PC-3 (cell line): ENCODE data around the gene REC8. TPM values are rescaled to one million over a fixed set of nuclear protein-coding genes. Genes with fewer than 3 reads are reported as not detected.

Experiments
- ATAC-seq: fragments of 200-7000 bp; cut with Tn5 transposase; 2 replicates; pipeline ENCODE4 v1.9.1; 2020; ENCODE audit warnings: mild to moderate bottlenecking, moderate library complexity
- BruUV-seq: library from RNA; stranded (reverse); fragments of 400-500 nt; replicated peaks from 2 replicates; lab custom pipeline; 2021; lab: Mats Ljungman, UMichigan
- CTCF ChIA-PET: fragments of 300-600 bp; sonication (Branson Sonifier 250); formaldehyde crosslinking; loops from one replicate; lab custom pipeline; 2022; ENCODE audit warnings: antibody characterized with exemption; lab: Charles Lee
- POLR2A ChIA-PET: fragments of 300-600 bp; sonication (Branson Sonifier 250); formaldehyde crosslinking; loops from one replicate; lab custom pipeline; 2022; ENCODE audit warnings: antibody characterized with exemption; ENCODE audit not compliant: unreplicated experiment; lab: Charles Lee
- DNase-seq: peaks from one replicate; pipeline ENCODE4 v3.0.0-alpha.2; 2015
- H2AFZ ChIP-seq: fragments of 300-600 bp; sonication (generic); 2 replicates; pipeline ENCODE4 v1.6.0; 2016; ENCODE audit warnings: antibody characterized with exemption, low read length
- H3F3A ChIP-seq: fragments of 300-600 bp; sonication (generic); one replicate; pipeline ENCODE4 v1.6.0; 2017; ENCODE audit warnings: antibody characterized with exemption, low read length, control low read depth, mild to moderate bottlenecking; ENCODE audit not compliant: unreplicated experiment
- H3K27ac ChIP-seq: fragments of 300-600 bp; sonication (generic); 2 replicates; pipeline ENCODE4 v1.5.1; 2016; ENCODE audit warnings: mild to moderate bottlenecking, low read length
- H3K27me3 ChIP-seq: fragments of 300-600 bp; sonication (generic); 2 replicates; pipeline ENCODE4 v1.6.1; 2016; ENCODE audit warnings: low read length, mixed read lengths
- H3K36me3 ChIP-seq: fragments of 300-600 bp; sonication (generic); 2 replicates; pipeline ENCODE4 v1.6.1; 2016; ENCODE audit warnings: low read depth, mixed run types, low read length, mixed read lengths
- H3K4me1 ChIP-seq: fragments of 300-600 bp; sonication (generic); 2 replicates; pipeline ENCODE4 v1.5.1; 2016; ENCODE audit warnings: low read length; ENCODE audit not compliant: insufficient read depth
- H3K4me2 ChIP-seq: fragments of 300-600 bp; sonication (generic); 2 replicates; pipeline ENCODE4 v1.6.0; 2016; ENCODE audit warnings: low read length
- H3K4me3 ChIP-seq: fragments of 300-600 bp; sonication (generic); 2 replicates; pipeline ENCODE4 v1.5.1; 2016; ENCODE audit warnings: mild to moderate bottlenecking, low read length, mixed read lengths
- H3K79me2 ChIP-seq: fragments of 300-600 bp; sonication (generic); 2 replicates; pipeline ENCODE4 v1.6.1; 2017; ENCODE audit warnings: low read length, mixed read lengths
- H3K9ac ChIP-seq: fragments of 300-600 bp; sonication (generic); 2 replicates; pipeline ENCODE4 v1.6.0; 2016; ENCODE audit warnings: mild to moderate bottlenecking, low read length
- H3K9me2 ChIP-seq: fragments of 300-600 bp; sonication (generic); replicated peaks from 2 replicates; pipeline ENCODE4 v1.6.1; 2016; ENCODE audit warnings: mixed run types, low read length, mixed read lengths
- H3K9me3 ChIP-seq: fragments of 300-600 bp; sonication (generic); 2 replicates; pipeline ENCODE4 v1.6.1; 2016; ENCODE audit warnings: low read length, mixed read lengths
- H4K20me1 ChIP-seq: fragments of 300-600 bp; sonication (generic); 2 replicates; pipeline ENCODE4 v1.6.1; 2016; ENCODE audit warnings: low read length, mixed read lengths
- EZH2 ChIP-seq: fragments of 300-600 bp; sonication (generic); IDR thresholded peaks from one replicate; pipeline ENCODE4 v1.6.1; 2017; ENCODE audit warnings: antibody characterized with exemption, mild to moderate bottlenecking, low read length; ENCODE audit not compliant: unreplicated experiment
- EZH2phosphoT487 ChIP-seq: fragments of 300-600 bp; sonication (generic); IDR thresholded peaks from 2 replicates; pipeline ENCODE4 v1.6.1; 2018; ENCODE audit warnings: mild to moderate bottlenecking, antibody characterized with exemption, low read length, borderline replicate concordance
- intact Hi-C: fragments of 100-400 bp; cut with micrococcal nuclease; formaldehyde crosslinking; loops from 2 replicates; pipeline ENCODE4 v1.9.0; 2023
- total RNA-seq: library from RNA; depleted of rRNA; stranded (reverse); fragments of >200 nt; gene quantifications from 2 replicates; pipeline ENCODE4 v1.2.3, GENCODE V29; 2014
- TF ChIP-seq, protein P1 (sequence below): fragments of 300-600 bp; sonication (generic); conservative IDR thresholded peaks from 2 replicates; pipeline ENCODE4 v1.5.1; 2017; ENCODE audit warnings: antibody characterized with exemption, low read depth, mild to moderate bottlenecking, low read length

Gene REC8
- total RNA-seq, 1 experiment from 2014 or later, result 1.9 TPM

DNA sequence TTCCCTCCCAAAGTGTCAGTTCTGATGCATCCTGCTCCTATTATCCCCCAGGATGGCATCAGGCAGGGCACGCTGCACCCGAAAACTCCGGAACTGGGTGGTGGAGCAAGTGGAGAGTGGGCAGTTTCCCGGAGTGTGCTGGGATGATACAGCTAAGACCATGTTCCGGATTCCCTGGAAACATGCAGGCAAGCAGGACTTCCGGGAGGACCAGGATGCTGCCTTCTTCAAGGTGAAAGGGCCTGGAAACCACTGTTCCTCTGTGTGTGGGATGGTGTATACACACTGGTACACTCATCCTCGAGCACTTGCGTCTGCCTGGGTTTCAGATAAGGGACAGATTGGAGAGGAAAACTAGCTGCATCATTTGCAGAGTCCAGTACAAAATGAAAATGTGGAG, 9.8 kb upstream of the REC8 start:
- no peaks in the 10 kb centered on the region for H3F3A ChIP-seq
- ATAC-seq (no peak), DNase-seq (no peak)
- peak overlapping the region; percentile 47; the same call in 1 of the 2 replicates for H3K4me3 ChIP-seq
- ChIA-PET CTCF (interaction anchor here (1.1 kb wide), 1 partner anchor 53 kb away, joined by 3 read pairs; no protein-coding TSS in a partner anchor), POLR2A (interaction anchor here (1.1 kb wide), 1 partner anchor 21 kb away, joined by 5 read pairs; the partner anchor contains the start of gene EMC9)
- no peaks in the 10 kb centered on the region for H4K20me1 ChIP-seq
- H3K36me3 ChIP-seq, result peaks cover 18% of the 10 kb centered on the region
- peaks cover 13% of the 10 kb centered on the region for H3K4me1 ChIP-seq
- no peaks in the 10 kb centered on the region for H3K9me2 ChIP-seq
- no peaks in the 10 kb centered on the region for H3K79me2 ChIP-seq
- BruUV-seq, result no TSS peak
- no peaks in the 10 kb centered on the region for H3K9me3 ChIP-seq
- H3K9ac ChIP-seq, result peak overlapping the region; percentile 46; the same call in 1 of the 2 replicates
- H3K4me2 ChIP-seq, result peak overlapping the region; percentile 65
- no peak overlapping the region for H2AFZ ChIP-seq
- H3K27me3 ChIP-seq, result no peaks in the 10 kb centered on the region
- TF ChIP-seq EZH2 (no peak), EZH2phosphoT487 (no peak)
- TF ChIP-seq, protein P1, sequence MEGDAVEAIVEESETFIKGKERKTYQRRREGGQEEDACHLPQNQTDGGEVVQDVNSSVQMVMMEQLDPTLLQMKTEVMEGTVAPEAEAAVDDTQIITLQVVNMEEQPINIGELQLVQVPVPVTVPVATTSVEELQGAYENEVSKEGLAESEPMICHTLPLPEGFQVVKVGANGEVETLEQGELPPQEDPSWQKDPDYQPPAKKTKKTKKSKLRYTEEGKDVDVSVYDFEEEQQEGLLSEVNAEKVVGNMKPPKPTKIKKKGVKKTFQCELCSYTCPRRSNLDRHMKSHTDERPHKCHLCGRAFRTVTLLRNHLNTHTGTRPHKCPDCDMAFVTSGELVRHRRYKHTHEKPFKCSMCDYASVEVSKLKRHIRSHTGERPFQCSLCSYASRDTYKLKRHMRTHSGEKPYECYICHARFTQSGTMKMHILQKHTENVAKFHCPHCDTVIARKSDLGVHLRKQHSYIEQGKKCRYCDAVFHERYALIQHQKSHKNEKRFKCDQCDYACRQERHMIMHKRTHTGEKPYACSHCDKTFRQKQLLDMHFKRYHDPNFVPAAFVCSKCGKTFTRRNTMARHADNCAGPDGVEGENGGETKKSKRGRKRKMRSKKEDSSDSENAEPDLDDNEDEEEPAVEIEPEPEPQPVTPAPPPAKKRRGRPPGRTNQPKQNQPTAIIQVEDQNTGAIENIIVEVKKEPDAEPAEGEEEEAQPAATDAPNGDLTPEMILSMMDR, result no peak
- no peak overlapping the region for H3K27ac ChIP-seq
- intact Hi-C loops, result no loop called here

DNA sequence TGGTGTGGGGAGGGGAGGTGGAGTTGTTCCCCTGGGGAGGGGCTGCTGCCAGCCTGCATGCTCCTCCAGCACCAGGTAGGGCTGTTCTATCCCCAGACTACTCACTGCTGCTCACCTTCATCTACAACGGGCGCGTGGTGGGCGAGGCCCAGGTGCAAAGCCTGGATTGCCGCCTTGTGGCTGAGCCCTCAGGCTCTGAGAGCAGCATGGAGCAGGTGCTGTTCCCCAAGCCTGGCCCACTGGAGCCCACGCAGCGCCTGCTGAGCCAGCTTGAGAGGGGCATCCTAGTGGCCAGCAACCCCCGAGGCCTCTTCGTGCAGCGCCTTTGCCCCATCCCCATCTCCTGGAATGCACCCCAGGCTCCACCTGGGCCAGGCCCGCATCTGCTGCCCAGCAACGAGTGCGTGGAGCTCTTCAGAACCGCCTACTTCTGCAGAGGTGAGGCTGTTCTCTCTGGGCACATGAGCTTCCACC, 7.3 kb upstream of the REC8 start:
- CTCF ChIA-PET, result no interaction called here

DNA sequence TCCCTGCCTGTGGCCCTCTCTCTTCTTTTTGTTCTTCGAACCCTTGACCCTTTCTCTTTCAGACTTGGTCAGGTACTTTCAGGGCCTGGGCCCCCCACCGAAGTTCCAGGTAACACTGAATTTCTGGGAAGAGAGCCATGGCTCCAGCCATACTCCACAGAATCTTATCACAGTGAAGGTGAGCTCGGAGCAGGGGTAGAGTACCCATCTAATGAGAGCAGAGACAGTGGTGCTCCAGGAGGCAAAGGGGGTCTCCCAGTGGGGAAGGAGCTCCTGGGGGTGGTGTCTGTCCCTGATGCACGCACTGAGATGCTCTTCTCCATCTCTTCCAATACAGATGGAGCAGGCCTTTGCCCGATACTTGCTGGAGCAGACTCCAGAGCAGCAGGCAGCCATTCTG, 6.1 kb upstream of the REC8 start:
- Histone ChIP-seq H3K36me3 (peaks cover 9% of the 10 kb centered on the region), H3K9ac (no peak overlapping the region), H3K4me2 (no peak overlapping the region), H3K4me1 (peaks cover 11% of the 10 kb centered on the region), H3K4me3 (no peak overlapping the region), H4K20me1 (no peaks in the 10 kb centered on the region), H3K9me3 (no peaks in the 10 kb centered on the region), H3F3A (no peaks in the 10 kb centered on the region), H3K27ac (no peak overlapping the region), H3K9me2 (no peaks in the 10 kb centered on the region), H3K79me2 (no peaks in the 10 kb centered on the region), H2AFZ (no peak overlapping the region), H3K27me3 (no peaks in the 10 kb centered on the region)
- no peak for DNase-seq
- no TSS peak for BruUV-seq
- intact Hi-C loops, result no loop called here
- ChIA-PET POLR2A (no interaction called here), CTCF (interaction anchor here (0.5 kb wide), 1 partner anchor 32 kb away, joined by 6 read pairs; no protein-coding TSS in a partner anchor)
- no peak for ATAC-seq
- TF ChIP-seq EZH2phosphoT487, result no peak
- TF ChIP-seq EZH2, result no peak
- TF ChIP-seq, protein P1, result no peak

More for the DNA sequence above, 7.3 kb upstream of the REC8 start:
- H3K27ac ChIP-seq, result no peak overlapping the region
- H3K4me2 ChIP-seq, result no peak overlapping the region
- H2AFZ ChIP-seq, result no peak overlapping the region
- no TSS peak for BruUV-seq
- TF ChIP-seq, protein P1, result no peak
- TF ChIP-seq EZH2phosphoT487 (no peak), EZH2 (no peak)
- no peaks in the 10 kb centered on the region for H3K27me3 ChIP-seq
- H3K9ac ChIP-seq, result no peak overlapping the region
- H3K79me2 ChIP-seq, result no peaks in the 10 kb centered on the region
- no peak overlapping the region for H3K4me3 ChIP-seq
- H3F3A ChIP-seq, result no peaks in the 10 kb centered on the region
- no peak for ATAC-seq
- POLR2A ChIA-PET, result no interaction called here
- peaks cover 13% of the 10 kb centered on the region for H3K4me1 ChIP-seq
- no peaks in the 10 kb centered on the region for H3K9me2 ChIP-seq
- intact Hi-C loops, result no loop called here
- DNase-seq, result no peak
- H4K20me1 ChIP-seq, result no peaks in the 10 kb centered on the region
- no peaks in the 10 kb centered on the region for H3K9me3 ChIP-seq
- H3K36me3 ChIP-seq, result peaks cover 13% of the 10 kb centered on the region
